ENCODE data around the gene ZNF524. TPM values are rescaled to one million over a fixed set of nuclear protein-coding genes. Genes with fewer than 3 reads are reported as not detected.

ZNF524 gene
- total and polyA plus RNA-seq, 12 donors = 0.93 to 83.7 (median 28.3) TPM

DNA sequence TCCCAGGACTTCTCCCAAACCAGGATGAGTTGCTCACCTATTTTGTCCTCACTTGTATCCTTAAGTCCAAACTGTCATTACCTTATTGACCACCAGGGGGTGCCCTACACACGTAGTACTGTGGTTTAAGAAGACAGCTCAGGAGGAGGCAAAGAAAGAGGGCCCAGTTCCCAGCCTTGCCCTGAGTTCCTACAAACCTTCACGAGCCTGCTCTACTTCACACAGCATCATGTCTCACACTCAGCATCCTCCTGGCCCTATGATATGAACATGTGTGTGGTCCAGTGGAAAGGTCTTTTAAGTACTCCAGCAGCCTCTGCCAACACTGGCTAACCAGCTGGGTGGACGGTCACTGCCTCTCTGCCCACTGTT lies 32.4 kb downstream of the ZNF524 start:
- no peaks in the 10 kb centered on the region for H3K9me3 ChIP-seq (replicated peaks in 1 of 3)
- H3K27ac ChIP-seq = peak overlapping the region in 1 of 5 donors; percentile 59
- DNase-seq = peak; percentile 92 to 98 (median 95)
- intact Hi-C loops (cut with DNase I) = loop anchor here in 1 of 2 donors (5.0 kb wide), 1 partner anchor 115 kb away; no protein-coding TSS in a partner anchor
- H3K36me3 ChIP-seq (replicated peaks in 1 of 2) = no peaks in the 10 kb centered on the region
- WGBS, 4 donors = 20 to 32% (median 29%) methylated on average over 3 of the region's 3 CpGs
- no peak for TF ChIP-seq POLR2A (IDR thresholded peaks at IDR 0.05)
- TF ChIP-seq, protein P1, sequence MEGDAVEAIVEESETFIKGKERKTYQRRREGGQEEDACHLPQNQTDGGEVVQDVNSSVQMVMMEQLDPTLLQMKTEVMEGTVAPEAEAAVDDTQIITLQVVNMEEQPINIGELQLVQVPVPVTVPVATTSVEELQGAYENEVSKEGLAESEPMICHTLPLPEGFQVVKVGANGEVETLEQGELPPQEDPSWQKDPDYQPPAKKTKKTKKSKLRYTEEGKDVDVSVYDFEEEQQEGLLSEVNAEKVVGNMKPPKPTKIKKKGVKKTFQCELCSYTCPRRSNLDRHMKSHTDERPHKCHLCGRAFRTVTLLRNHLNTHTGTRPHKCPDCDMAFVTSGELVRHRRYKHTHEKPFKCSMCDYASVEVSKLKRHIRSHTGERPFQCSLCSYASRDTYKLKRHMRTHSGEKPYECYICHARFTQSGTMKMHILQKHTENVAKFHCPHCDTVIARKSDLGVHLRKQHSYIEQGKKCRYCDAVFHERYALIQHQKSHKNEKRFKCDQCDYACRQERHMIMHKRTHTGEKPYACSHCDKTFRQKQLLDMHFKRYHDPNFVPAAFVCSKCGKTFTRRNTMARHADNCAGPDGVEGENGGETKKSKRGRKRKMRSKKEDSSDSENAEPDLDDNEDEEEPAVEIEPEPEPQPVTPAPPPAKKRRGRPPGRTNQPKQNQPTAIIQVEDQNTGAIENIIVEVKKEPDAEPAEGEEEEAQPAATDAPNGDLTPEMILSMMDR (IDR thresholded peaks at IDR 0.05) = peak; percentile 89 to 95 (median 92)
- no peaks in the 10 kb centered on the region for H3K27me3 ChIP-seq
- no peak overlapping the region for H3K4me3 ChIP-seq
- H3K4me1 ChIP-seq (replicated peaks in 1 of 2) = peaks cover 18 to 20% of the 10 kb centered on the region in 2 donors

DNA sequence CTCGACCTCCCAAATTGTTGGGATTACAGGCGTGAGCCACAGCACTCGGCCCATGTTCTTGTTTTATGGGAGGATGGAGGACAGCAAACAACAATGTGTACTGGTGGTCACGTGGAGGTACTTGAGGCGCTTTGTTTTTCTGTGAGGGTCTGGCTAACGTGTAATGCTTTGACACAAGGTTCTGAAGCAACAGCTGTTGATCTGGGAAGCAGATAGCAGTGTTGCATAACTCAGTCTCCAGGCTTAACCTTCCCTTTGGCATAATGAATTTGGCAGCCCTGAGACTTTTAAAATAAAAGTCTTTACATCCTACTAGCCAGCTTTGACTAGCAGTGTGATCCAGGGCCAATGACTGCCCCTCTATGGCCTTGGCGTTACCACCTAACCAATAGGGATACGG lies 33.8 kb downstream of the ZNF524 start:
- TF ChIP-seq, protein P1 (IDR thresholded peaks at IDR 0.05) = no peak
- TF ChIP-seq POLR2A (IDR thresholded peaks at IDR 0.05) = no peak
- Histone ChIP-seq H3K27ac (peak overlapping the region in 3 of 5 donors; percentile 97 to 99 (median 97)), H3K9me3 (replicated peaks in 1 of 3) (no peaks in the 10 kb centered on the region), H3K27me3 (no peaks in the 10 kb centered on the region), H3K4me1 (replicated peaks in 1 of 2) (peaks cover 18 to 28% of the 10 kb centered on the region in 2 donors), H3K36me3 (replicated peaks in 1 of 2) (no peaks in the 10 kb centered on the region), H3K4me3 (no peak overlapping the region)
- 71 to 84% (median 76%) methylated on average over 7 to 8 of the region's 8 CpGs for WGBS, 4 donors
- intact Hi-C loops (cut with DNase I) = loop anchor here in 1 of 2 donors (5.0 kb wide), 1 partner anchor 117 kb away; no protein-coding TSS in a partner anchor
- peak in 1 of 7 donors; percentile 19 for DNase-seq

DNA sequence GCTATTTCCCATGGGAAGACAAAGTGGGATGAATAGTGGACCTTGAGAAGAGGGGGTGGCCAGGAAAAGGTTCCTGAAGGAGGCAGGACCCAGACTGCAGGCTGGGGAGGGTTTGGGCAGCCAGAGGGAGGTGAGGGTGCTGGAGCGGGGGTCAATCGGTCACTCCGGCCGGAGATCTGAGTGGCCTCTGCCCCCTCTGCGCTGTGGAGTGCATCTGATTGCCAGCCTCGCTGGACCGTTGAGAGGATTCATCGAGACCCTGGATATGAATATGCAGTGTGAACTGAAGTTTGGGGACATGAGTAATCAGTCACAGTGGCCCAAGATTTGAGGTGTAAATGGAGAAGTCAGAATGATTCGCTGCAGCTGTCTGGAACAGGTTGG lies 35.2 kb downstream of the ZNF524 start:
- Histone ChIP-seq H3K4me1 (replicated peaks in 1 of 2) (peaks cover 23 to 36% of the 10 kb centered on the region in 2 donors), H3K27me3 (no peaks in the 10 kb centered on the region), H3K4me3 (peak overlapping the region; percentile 67 to 100 (median 86)), H3K27ac (peak overlapping the region; percentile 88 to 99 (median 97)), H3K9me3 (replicated peaks in 1 of 3) (no peaks in the 10 kb centered on the region), H3K36me3 (replicated peaks in 1 of 2) (no peaks in the 10 kb centered on the region)
- intact Hi-C loops (cut with DNase I) = no loop called here
- TF ChIP-seq, protein P1 (IDR thresholded peaks at IDR 0.05) = no peak
- TF ChIP-seq POLR2A (IDR thresholded peaks at IDR 0.05) = no peak
- peak in 2 of 7 donors; percentile 24 to 26 for DNase-seq
- WGBS, 4 donors = 3 to 6% (median 3%) methylated on average over 9 of the region's 9 CpGs

DNA sequence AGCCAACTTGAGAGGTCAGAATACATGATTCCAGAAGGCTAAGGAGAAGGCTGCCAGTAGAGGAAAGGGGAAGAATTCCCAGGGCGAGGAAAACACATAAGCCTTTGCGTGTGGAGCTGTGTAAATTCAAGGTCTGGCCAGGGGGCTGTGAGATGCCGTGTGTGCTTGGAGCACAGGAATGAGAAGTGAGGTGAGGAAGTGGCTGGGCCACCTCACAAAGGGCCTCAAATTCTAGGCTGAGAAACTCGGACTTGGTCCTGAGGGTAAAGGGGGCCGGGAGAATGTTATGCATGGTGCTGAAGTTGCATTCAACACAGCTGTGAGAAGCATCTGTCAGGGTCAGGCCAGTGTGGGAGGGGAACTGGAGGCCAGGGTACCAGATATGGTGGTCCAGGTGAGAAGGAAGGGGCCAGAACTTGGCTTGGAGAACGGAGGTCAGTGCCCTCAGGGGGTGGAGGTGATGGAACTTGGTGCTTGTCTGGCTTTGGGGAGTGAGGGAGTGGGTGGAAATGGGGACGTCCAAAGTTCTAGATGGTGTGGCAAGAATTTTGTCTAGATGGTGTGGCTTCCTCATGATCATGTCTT lies 35.9 kb downstream of the ZNF524 start:
- 47 to 58% (median 51%) methylated on average over 7 of the region's 7 CpGs for WGBS, 4 donors
- no peak for TF ChIP-seq POLR2A (IDR thresholded peaks at IDR 0.05)
- TF ChIP-seq, protein P1 (IDR thresholded peaks at IDR 0.05) = no peak
- intact Hi-C loops (cut with DNase I) = no loop called here
- peaks cover 25 to 40% of the 10 kb centered on the region in 2 donors for H3K4me1 ChIP-seq (replicated peaks in 1 of 2)
- no peaks in the 10 kb centered on the region for H3K27me3 ChIP-seq
- H3K9me3 ChIP-seq (replicated peaks in 1 of 3) = no peaks in the 10 kb centered on the region
- peak overlapping the region in 4 of 5 donors; percentile 97 to 99 (median 98) for H3K27ac ChIP-seq
- no peaks in the 10 kb centered on the region for H3K36me3 ChIP-seq (replicated peaks in 1 of 2)
- peak overlapping the region in 3 of 4 donors; percentile 67 to 100 (median 82) for H3K4me3 ChIP-seq
- peak in 1 of 7 donors; percentile 8 for DNase-seq
